Neural progenitor cell (in vitro differentiated cells): ENCODE results near the gene GSAP.

ENCODE experiments used
- EZH2 ChIP-seq: fragments of 200-600 bp; sonication (generic); IDR thresholded peaks from 2 replicates; pipeline ENCODE4 v1.6.1; 2017; ENCODE audit warnings: antibody characterized with exemption, mild to moderate bottlenecking, moderate library complexity
- EZH2phosphoT487 ChIP-seq: fragments of 200-600 bp; sonication (generic); IDR thresholded peaks from 2 replicates; pipeline ENCODE4 v1.6.1; 2017; ENCODE audit warnings: antibody characterized with exemption
- TF ChIP-seq, protein P1 (sequence below): fragments of 200-600 bp; sonication (generic); IDR thresholded peaks from 2 replicates; pipeline ENCODE4 v1.5.1; 2017; ENCODE audit warnings: antibody characterized with exemption, mild to moderate bottlenecking

DNA sequence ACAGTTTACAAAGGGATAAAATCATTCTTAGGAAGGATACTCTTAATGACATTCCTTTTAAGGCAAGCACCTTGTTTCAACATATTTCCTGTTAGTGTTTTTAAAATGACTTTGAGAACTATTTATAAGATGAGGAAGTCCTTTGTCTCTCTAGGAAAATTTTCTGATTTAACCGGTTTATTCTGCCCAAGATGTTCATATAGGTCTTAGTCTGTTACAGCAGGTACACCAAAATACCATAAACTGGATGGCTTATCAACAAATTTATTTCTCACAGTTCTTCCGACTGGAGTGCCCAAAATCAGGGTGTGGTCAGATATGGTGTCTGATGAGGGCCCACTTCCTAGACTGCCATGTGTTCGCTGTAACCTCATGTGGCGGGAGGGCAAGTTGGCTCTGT lies 77.9 kb downstream of the GSAP start:
- TF ChIP-seq, protein P1, sequence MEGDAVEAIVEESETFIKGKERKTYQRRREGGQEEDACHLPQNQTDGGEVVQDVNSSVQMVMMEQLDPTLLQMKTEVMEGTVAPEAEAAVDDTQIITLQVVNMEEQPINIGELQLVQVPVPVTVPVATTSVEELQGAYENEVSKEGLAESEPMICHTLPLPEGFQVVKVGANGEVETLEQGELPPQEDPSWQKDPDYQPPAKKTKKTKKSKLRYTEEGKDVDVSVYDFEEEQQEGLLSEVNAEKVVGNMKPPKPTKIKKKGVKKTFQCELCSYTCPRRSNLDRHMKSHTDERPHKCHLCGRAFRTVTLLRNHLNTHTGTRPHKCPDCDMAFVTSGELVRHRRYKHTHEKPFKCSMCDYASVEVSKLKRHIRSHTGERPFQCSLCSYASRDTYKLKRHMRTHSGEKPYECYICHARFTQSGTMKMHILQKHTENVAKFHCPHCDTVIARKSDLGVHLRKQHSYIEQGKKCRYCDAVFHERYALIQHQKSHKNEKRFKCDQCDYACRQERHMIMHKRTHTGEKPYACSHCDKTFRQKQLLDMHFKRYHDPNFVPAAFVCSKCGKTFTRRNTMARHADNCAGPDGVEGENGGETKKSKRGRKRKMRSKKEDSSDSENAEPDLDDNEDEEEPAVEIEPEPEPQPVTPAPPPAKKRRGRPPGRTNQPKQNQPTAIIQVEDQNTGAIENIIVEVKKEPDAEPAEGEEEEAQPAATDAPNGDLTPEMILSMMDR, result no peak
- TF ChIP-seq EZH2phosphoT487 (no peak), EZH2 (no peak)
